Spleen (tissue), 11 donors: ENCODE results near the gene MANSC1. TPM values are rescaled to one million over a fixed set of nuclear protein-coding genes. Genes with fewer than 3 reads are reported as not detected.
"Not testable (repeated sequence)": the region's sequence is repeated elsewhere in the genome, so short reads cannot be mapped to it uniquely, and the experiment has no call there.

ENCODE experiments used
- DNase-seq: peaks from one replicate; pipeline ENCODE4 v3.0.0-alpha.2; 2020
- H3K27ac ChIP-seq, 8 donors: fragments of 200-600 bp; sonication (generic) in 7 of 8; 1 replicate in 4 of 8; 2 replicates in 4 of 8; pipeline versions ENCODE4 v1.5.0 to v1.8.0; 2016 to 2021; ENCODE audit warnings: inconsistent platforms in 4 of 8, mild to moderate bottlenecking in 4 of 8, moderate library complexity in 1 of 8
- H3K27me3 ChIP-seq, 7 donors: fragments of 200-600 bp; sonication (generic) in 6 of 7; replicated peaks in 1 of 7; 1 replicate in 4 of 7; 2 replicates in 3 of 7; pipeline versions ENCODE4 v1.5.0 to v1.8.0; 2016 to 2021; ENCODE audit warnings: inconsistent platforms in 3 of 7, mild to moderate bottlenecking in 1 of 7
- H3K36me3 ChIP-seq, 6 donors: fragments of 200-600 bp; sonication (generic) in 5 of 6; 1 replicate in 4 of 6; 2 replicates in 2 of 6; pipeline versions ENCODE4 v1.5.0 to v1.8.0; 2016 to 2021; ENCODE audit warnings: inconsistent platforms in 2 of 6
- H3K4me1 ChIP-seq, 6 donors: fragments of 200-600 bp; sonication (generic) in 5 of 6; 1 replicate in 3 of 6; 2 replicates in 3 of 6; pipeline versions ENCODE4 v1.5.0 to v1.8.0; 2016 to 2021; ENCODE audit warnings: inconsistent platforms in 3 of 6
- H3K4me3 ChIP-seq, 8 donors: fragments of 200-600 bp; sonication (generic) in 7 of 8; 1 replicate in 4 of 8; 2 replicates in 4 of 8; pipeline versions ENCODE4 v1.5.0 to v1.8.0; 2016 to 2021; ENCODE audit warnings: inconsistent platforms in 4 of 8, mild to moderate bottlenecking in 4 of 8, moderate library complexity in 2 of 8
- H3K9me3 ChIP-seq, 8 donors: fragments of 200-600 bp; sonication (generic) in 7 of 8; 1 replicate in 4 of 8; 2 replicates in 4 of 8; pipeline versions ENCODE4 v1.5.0 to v1.8.0; 2016 to 2021; ENCODE audit warnings: inconsistent platforms in 4 of 8
- POLR2A ChIP-seq, 3 donors: fragments of 450-650 bp; IDR thresholded peaks; one replicate each; pipeline ENCODE4 v1.5.1; 2017; ENCODE audit warnings: antibody characterized with exemption in 3 of 3, mild to moderate bottlenecking in 1 of 3
- POLR2AphosphoS5 ChIP-seq, 3 donors: sonication (generic); formaldehyde crosslinking; IDR thresholded peaks; one replicate each; pipeline ENCODE4 v1.5.1; 2017; ENCODE audit warnings: antibody characterized with exemption in 3 of 3
- WGBS, 5 donors: extraction: QIAGEN DNeasy Blood & Tissue Kit in 3 of 5; methylation state at CpG; one replicate each; pipeline versions ENCODE4 v1.1.5 to v1.1.7; 2013 to 2018; 5-methylcytosine and 5-hydroxymethylcytosine counted together
- intact Hi-C: fragments of 100-400 bp; cut with DNase I; formaldehyde crosslinking; loops from one replicate; pipeline ENCODE4 v1.15.0; 2023; ENCODE audit warnings: low total_unique reads
- polyA plus RNA-seq, 3 donors: library from polyadenylated mRNA; stranded (reverse); fragments of 200-250 nt; gene quantifications; one replicate each; pipeline ENCODE4 v1.2.1, GENCODE V29; 2013
- total RNA-seq, 7 donors: library from RNA; depleted of rRNA in 3 of 7; stranded (reverse); fragments of >200 nt in 3 of 7; fragmentation: NEBNext Ultra II Directional in 4 of 7; extraction: Animal tissue kit (Norgen Biotek cat#: 25700) in 4 of 7; gene quantifications; one replicate each; pipeline versions ENCODE4 v1.1.0 to v1.2.1, GENCODE V29; 2016 to 2021
- TF ChIP-seq, protein P1 (sequence below), 11 experiments: fragments of 200-600 bp in 7 of 11; fragments of 450-650 bp in 4 of 11; sonication (generic) in 4 of 11; IDR thresholded peaks in 8 of 11; conservative IDR thresholded peaks in 3 of 11; 1 replicate in 7 of 11; 2 replicates in 4 of 11; pipeline versions ENCODE4 v1.4.0 to v1.8.0; 2016 to 2021; ENCODE audit warnings: antibody characterized with exemption in 11 of 11, inconsistent platforms in 4 of 11, mild to moderate bottlenecking in 1 of 11
- donor health status: healthy with polysubstance abuse.
- donor health status: DM: no; HTN: no; CAD: no; lungs with moderate emphysema.
- donor health status: DM: no; HTN: no; CAD: no.
- donor health status: Bipolar disorder and iron deficiency.
- donor health status: healthy.
- donor health status: DM: no; HTN: no; CAD: no.
- donor health status: DM: yes; HTN: yes; CAD: no.

MANSC1 gene
- total and polyA plus RNA-seq, 10 donors = 1.8 to 25.7 (median 15.4) TPM

DNA sequence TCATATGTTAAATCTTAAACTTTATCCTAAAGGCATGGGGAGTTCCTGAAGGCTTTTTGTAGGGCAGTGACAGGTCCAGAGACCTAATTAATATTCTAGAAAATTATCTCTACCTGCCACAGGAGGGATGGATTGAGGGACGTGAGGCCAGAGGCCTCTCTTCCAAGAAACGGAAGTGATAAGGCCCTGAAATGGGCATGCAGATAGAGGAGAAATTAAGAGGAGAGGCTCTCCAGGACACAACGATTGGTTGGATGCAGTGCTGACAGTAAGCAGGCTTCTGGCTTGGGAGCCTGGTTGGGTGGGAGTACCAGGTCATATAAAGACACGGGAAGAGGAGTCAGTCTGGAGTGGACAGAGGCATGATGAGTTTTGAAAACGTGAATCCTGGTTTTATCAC, 3.8 kb upstream of the MANSC1 start:
- 67 to 86% (median 79%) methylated on average over 5 of the region's 5 CpGs for WGBS, 5 donors
- DNase-seq = no peak

DNA sequence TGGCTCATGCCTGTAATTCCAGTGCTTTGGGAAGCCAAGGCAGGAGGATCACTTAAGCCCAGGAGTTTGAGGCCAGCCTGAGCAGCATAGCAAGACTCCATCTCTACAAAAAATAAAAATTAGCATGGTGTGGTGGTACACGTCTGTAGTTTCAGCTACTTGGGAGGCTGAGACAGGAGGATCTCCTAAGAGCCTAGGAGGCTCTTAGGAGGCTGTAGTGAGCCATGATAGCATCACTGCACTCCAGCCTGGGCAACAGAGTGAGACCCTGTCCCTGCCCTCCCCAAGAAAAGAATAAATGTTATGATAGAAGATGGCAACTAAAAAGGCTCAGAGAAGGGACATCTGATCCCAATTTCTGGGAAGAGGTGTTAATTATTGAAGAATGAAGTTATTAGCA, 3.2 kb upstream of the MANSC1 start:
- Histone ChIP-seq H3K9me3 (no peaks in the 10 kb centered on the region), H3K27ac (no peak overlapping the region), H3K36me3 (no peaks in the 10 kb centered on the region), H3K4me1 (peaks cover 5 to 55% (median 30%) of the 10 kb centered on the region in 6 donors), H3K4me3 (no peak overlapping the region), H3K27me3 (no peaks in the 10 kb centered on the region)
- DNase-seq = no peak
- intact Hi-C loops = no loop called here
- WGBS, 5 donors = 82 to 96% (median 92%) methylated on average over 1 of the region's 1 CpG
- TF ChIP-seq, protein P1, sequence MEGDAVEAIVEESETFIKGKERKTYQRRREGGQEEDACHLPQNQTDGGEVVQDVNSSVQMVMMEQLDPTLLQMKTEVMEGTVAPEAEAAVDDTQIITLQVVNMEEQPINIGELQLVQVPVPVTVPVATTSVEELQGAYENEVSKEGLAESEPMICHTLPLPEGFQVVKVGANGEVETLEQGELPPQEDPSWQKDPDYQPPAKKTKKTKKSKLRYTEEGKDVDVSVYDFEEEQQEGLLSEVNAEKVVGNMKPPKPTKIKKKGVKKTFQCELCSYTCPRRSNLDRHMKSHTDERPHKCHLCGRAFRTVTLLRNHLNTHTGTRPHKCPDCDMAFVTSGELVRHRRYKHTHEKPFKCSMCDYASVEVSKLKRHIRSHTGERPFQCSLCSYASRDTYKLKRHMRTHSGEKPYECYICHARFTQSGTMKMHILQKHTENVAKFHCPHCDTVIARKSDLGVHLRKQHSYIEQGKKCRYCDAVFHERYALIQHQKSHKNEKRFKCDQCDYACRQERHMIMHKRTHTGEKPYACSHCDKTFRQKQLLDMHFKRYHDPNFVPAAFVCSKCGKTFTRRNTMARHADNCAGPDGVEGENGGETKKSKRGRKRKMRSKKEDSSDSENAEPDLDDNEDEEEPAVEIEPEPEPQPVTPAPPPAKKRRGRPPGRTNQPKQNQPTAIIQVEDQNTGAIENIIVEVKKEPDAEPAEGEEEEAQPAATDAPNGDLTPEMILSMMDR (IDR thresholded peaks at IDR 0.05 in 8 of 11, conservative IDR thresholded peaks at IDR 0.05 in 3 of 11) = no peak
- TF ChIP-seq POLR2A (IDR thresholded peaks at IDR 0.05) (no peak), POLR2AphosphoS5 (IDR thresholded peaks at IDR 0.05) (no peak)

More for the DNA sequence above, 3.8 kb upstream of the MANSC1 start:
- intact Hi-C loops = no loop called here
- Histone ChIP-seq H3K27me3 (no peaks in the 10 kb centered on the region), H3K4me1 (peaks cover 10 to 55% (median 35%) of the 10 kb centered on the region in 6 donors), H3K9me3 (no peaks in the 10 kb centered on the region), H3K36me3 (no peaks in the 10 kb centered on the region), H3K27ac (peak overlapping the region in 1 of 8 donors; percentile 15), H3K4me3 (no peak overlapping the region)
- TF ChIP-seq POLR2AphosphoS5 (IDR thresholded peaks at IDR 0.05) = no peak
- TF ChIP-seq POLR2A (IDR thresholded peaks at IDR 0.05) = no peak
- TF ChIP-seq, protein P1 (IDR thresholded peaks at IDR 0.05 in 8 of 11, conservative IDR thresholded peaks at IDR 0.05 in 3 of 11) = no peak

DNA sequence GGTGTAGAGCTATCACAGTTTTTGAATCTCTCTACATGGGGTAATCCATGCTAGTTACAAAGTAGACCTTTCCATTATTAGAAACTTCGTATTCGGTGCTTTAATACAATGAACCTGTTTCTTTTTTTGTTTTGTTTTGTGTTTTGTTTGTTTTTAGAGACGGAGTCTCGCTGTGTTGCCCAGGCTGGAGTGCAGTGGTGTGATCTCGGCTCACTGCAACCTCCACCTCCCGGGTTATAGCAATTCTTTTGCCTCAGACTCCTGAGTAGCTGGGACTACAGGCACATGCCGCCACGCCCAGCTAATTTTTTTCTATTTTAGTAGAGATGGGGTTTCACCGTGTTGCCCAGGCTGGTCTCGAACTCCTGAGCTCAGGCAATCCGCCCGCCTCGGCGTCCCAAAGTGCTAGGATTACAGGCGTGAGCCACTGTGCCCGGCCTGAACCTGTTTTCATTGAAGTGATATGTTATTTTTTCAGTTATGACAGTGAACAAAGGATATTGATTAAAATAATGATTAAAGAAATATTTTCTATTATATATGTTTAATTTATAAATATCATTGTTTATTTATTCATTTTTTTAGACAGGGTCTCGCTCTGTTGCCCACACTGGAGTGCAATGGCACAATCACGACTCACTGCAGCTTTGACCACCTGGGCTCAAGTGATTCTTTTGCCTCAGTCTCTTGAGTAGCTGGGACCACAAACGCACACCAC, 1.6 kb upstream of the MANSC1 start:
- WGBS, 5 donors = 92 to 96% (median 95%) methylated on average over 19 of the region's 19 CpGs
- H3K4me3 ChIP-seq, DNase-seq, H3K27me3 ChIP-seq, intact Hi-C loops, H3K36me3 ChIP-seq, H3K9me3 ChIP-seq: not testable (repeated sequence)
- peaks cover 0 to 59% (median 23%) of the 10 kb centered on the region in 6 donors for H3K4me1 ChIP-seq
- H3K27ac ChIP-seq = peak overlapping the region in 3 of 8 donors; percentile 90 to 94 (median 91)

DNA sequence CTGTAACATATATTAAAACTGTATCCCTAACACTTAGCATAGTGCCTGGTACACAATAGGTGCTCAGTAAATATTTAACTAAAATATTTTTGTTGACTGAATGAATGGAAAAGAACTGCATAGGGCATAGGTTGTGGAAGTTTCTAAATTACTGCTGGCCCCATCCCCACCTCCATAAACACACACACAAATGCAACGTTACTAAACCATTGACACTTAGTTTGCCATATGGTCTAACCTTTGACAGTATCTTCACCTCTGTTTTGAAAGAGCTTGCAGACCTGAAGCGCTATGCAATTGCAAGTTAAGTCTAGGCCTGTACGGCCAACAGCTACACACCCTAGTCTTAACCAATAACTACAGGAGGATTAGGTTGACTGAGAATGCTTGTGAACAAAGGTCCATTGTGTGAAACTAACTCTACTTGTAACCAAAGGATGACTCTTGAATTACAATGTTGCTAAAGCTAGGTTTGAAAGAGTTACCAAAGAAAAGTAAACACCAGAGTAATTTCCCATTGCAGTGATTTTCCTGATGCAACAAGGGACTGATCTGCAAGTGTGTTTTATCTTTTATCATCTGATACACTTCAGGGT, 924 bp upstream of the MANSC1 start:
- Histone ChIP-seq H3K9me3 (no peaks in the 10 kb centered on the region), H3K36me3 (no peaks in the 10 kb centered on the region), H3K27me3 (no peaks in the 10 kb centered on the region), H3K4me1 (peaks cover 0 to 52% (median 20%) of the 10 kb centered on the region in 6 donors), H3K27ac (peak overlapping the region in 6 of 8 donors; percentile 5 to 94 (median 88)), H3K4me3 (peak overlapping the region in 5 of 8 donors; percentile 58 to 78 (median 61))
- intact Hi-C loops = no loop called here
- WGBS, 5 donors = 68 to 97% (median 89%) methylated on average over 3 of the region's 3 CpGs
- TF ChIP-seq POLR2AphosphoS5 (IDR thresholded peaks at IDR 0.05) (no peak), POLR2A (IDR thresholded peaks at IDR 0.05) (no peak)
- TF ChIP-seq, protein P1 (IDR thresholded peaks at IDR 0.05 in 8 of 11, conservative IDR thresholded peaks at IDR 0.05 in 3 of 11) = no peak
- DNase-seq = no peak
